ENCODE measurements around the gene MGAT4A. TPM values are rescaled to one million over a fixed set of nuclear protein-coding genes. Genes with fewer than 3 reads are reported as not detected.

The MGAT4A gene
- total RNA-seq, 2 donors from 2014 or later: 28.2 to 41.6 TPM

GRCh38 chr2:98711506-98711905 is 19.4 kb downstream of the MGAT4A start:
- no peak for DNase-seq
- ATAC-seq: no peak

DNA sequence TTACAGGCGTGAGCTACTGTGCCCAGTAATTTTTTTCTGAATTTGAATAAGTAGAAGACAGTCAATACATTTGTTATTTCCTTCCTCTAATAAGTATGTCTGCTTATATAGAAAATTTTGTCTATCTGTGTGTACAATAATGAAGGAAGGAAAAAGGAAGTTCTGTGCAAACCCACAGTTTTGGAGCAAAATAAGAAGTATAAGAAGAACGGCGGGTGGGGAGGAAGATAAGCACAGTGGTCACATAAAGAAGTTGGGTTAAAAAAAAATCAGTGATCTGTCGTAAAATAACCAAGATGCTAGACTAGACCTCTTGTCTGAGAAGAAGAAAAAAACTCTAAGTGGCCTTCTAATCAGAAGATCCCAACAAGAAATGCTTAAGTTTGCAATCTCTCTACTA is 20.2 kb downstream of the MGAT4A start:
- no peak for DNase-seq
- intact Hi-C loops (cut with DNase I): no loop called here
- ATAC-seq: no peak

More at GRCh38 chr2:98711506-98711905, 19.4 kb downstream of the MGAT4A start:
- intact Hi-C loops (cut with DNase I): no loop called here

DNA sequence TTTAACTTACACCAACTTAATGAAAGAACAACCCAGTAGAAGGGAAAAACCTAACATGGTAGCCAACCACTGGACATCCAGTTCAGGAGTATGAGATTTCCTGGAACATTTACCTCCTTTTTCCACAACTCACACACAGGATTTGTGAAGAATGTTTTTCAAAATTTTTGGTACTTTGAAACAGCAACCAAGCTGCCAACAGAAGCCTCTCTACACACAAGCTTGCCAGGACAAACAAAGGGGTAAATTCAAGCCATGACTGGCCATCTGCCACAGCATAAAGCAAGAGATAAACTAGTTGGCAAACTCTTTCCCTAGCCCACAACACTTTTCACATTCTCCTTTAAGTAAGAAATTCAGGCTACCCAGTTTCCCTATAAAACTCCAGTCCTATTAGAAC is 21.4 kb downstream of the MGAT4A start:
- intact Hi-C loops (cut with DNase I): no loop called here
- DNase-seq (peak; percentile 39), ATAC-seq (peak; percentile 46 to 65)

DNA sequence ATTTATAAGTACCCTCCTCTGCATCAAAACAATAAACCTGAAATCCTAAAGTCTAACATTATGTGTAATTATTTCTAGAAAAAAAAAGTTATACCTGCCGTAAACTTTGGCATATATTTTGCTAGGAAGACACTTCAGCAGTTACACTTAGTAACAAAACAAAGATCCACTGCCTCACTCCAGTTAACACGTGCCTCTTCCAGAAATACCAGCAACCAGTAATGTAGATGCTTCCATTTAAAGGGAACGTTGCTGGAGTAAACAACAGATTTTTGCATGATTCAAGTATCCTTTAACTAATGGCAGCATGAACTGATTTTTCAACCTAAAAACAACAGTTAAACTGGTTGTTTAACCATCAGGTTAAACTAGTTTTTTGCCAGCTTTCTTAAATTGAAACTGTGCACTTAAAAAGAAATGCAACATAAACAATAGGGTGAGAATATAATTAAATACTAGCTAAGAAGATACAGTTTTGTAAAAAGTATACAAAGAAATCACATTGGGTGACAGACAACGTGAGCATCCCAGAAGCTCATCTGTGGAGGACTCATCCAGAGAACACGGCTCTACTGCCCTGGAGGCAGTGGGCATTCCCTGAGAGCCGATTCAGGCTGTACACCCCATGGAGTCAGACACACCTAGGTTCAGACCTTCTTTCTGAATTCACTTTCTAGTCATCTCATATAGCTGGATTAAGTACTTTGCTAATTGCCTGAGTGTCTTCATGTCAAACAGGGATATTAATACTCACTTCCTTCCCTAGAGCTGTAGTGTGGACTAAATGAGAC is 22.3 kb downstream of the MGAT4A start:
- DNase-seq: no peak
- ATAC-seq: peak in 1 of 2 donors; percentile 36
- intact Hi-C loops (cut with DNase I): no loop called here

GRCh38 chr2:98706591-98706990 is 24.3 kb downstream of the MGAT4A start:
- DNase-seq (no peak), ATAC-seq (no peak)
- intact Hi-C loops (cut with DNase I): no loop called here

- ATAC-seq: no peak
- intact Hi-C loops (cut with DNase I): no loop called here
- no peak for DNase-seq
Observed at GRCh38 chr2:98705333-98705617, 25.7 kb downstream of the MGAT4A start.

- no peak for DNase-seq
- intact Hi-C loops (cut with DNase I): no loop called here
- no peak for ATAC-seq
Observed at GRCh38 chr2:98704499-98705332, 26.2 kb downstream of the MGAT4A start.

- intact Hi-C loops (cut with DNase I): no loop called here
- DNase-seq (no peak), ATAC-seq (peak; percentile 58 to 62)
Observed at GRCh38 chr2:98703738-98704137, 27.2 kb downstream of the MGAT4A start.

DNA sequence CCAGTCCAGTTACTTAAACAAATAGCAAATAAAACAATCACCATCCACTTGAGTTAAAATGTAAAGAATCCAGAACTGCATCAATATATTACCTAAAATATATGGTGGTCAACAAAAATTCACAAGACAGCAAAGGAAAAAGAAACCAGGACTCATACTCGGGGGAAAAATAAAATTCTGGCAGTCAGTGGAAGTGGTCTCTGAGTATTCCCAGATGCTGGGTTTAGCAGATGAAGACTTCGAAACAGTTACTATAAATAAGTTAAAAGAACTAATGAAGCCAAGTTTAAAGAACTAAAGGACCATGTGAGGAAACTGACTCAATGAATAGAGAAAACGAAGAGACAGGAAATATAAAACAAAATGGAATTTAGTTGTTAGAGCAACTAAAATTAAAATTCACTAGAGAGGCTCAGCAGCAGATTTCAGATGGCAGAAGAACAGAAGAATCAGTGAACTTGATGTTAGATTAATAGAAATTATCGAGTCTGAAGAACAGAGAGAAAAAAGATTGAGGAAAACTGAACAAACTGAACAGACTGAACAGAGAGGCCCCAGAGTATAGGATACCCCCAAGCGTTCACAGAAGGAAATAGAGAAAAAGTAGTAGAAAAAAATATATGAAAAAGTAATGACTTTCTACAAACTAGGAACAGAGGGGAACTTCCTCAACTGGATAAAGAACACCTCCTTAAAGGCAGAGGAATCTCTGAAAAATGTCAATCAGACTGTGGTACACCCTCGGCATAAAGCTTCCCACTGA is 27.9 kb downstream of the MGAT4A start:
- intact Hi-C loops (cut with DNase I): no loop called here
- no peak for ATAC-seq

DNA sequence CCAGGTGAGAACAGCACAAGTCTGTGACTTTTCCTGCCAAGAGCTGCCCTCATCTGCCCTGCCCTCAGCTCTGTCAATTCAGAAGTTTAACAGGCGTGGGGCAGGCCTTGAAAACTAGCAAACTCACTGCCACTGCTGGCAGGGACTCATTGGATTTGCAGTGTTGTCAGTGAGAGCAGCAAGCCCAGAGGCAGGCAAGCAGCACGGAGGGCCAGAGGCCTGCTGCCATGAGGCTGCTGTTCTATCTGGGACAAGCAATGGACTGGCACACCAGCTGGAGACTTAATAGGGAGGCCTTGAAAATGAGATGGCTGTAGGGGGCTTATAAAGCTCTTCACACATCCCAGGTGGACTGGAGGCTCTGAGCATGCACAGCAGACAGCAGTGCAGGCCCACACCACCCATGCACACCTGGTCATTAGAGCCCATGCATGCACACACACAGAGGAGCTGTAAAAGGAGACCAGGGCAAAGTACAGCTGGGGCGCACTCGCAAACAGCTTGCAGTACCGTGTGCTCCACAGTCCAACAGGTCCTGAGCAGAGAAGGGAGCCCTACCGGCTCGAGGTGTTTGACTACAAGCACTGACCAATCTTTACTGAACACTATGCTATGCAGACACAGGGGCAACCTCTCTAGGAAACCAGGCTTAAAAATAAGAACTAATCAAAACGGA is 28.7 kb downstream of the MGAT4A start:
- ATAC-seq: peak; percentile 43 to 46

More for the DNA sequence above, 27.9 kb downstream of the MGAT4A start:
- no peak for DNase-seq

DNA sequence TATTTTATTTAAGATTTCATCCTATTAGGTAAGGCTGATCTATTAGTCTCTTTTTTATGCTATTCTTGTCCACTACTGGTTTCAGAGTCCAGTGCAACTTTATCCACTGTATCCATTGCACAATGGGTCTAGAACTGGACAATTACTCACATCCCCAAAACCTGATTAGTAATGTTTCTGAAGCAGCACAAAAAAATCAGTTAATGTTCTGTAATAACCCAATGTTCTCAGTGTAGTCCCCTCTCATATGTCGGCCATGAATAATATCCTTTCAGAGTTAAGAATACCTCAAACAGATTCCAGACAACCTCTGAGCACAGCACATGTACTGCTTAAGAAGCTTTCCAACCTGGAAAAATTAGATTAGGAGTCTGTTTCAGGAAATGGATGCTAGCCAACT is 29.7 kb downstream of the MGAT4A start:
- DNase-seq (no peak), ATAC-seq (peak; percentile 32 to 65)
- intact Hi-C loops (cut with DNase I): no loop called here

More for the DNA sequence above, 28.7 kb downstream of the MGAT4A start:
- no peak for DNase-seq
- intact Hi-C loops (cut with DNase I): no loop called here

DNA sequence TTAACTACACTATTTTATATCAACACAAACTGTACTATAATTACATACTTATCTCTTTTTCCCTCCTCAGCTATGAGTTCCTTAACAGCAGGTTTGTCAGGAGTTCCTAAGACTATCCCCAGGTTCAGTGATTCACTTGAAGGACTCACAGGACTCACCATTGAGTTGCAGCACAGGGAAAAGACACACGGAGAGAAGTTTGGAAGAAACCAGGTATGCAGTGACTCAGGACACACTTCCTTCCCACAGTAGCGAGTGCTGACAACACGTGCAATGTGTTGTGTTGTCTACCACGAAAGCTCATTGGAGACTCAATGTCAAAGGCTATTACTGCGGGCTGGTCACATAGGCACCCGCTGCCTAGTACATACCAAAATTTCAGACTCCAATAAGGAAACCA is 32.0 kb downstream of the MGAT4A start:
- intact Hi-C loops (cut with DNase I): no loop called here
- DNase-seq (no peak), ATAC-seq (no peak)

DNA sequence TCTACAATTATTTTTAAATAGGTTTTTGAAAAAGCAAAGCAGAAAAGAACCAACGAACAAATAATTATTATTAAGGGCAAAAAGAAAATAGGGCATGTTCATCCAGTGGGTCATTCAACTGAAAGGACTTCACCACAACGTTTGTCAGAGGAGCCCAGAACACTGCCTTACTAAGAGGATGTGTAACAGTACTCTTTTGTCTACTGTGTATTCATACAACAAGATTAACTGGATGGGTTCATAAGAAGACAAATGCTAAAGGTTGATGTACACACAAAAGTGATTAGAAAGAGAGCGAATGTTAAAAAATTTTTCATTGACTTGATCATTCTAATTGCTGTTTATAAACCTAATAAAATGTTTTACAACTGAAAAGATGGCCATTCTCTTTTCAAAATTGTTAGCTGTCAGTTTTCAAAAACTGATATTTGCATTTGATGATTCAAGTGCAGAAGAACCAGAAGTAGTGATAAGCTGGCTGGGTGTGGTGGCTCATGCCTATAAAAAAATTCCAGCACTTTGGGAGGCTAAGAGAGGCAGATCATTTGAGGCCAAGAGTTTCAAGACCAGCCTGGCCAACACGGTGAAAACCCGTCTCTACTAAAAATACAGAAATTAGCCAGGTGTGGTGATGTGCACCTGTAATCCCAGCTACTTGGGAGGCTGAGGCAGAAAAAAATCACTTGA is 33.1 kb downstream of the MGAT4A start:
- no peak for DNase-seq
- intact Hi-C loops (cut with DNase I): no loop called here
- ATAC-seq: no peak

DNA sequence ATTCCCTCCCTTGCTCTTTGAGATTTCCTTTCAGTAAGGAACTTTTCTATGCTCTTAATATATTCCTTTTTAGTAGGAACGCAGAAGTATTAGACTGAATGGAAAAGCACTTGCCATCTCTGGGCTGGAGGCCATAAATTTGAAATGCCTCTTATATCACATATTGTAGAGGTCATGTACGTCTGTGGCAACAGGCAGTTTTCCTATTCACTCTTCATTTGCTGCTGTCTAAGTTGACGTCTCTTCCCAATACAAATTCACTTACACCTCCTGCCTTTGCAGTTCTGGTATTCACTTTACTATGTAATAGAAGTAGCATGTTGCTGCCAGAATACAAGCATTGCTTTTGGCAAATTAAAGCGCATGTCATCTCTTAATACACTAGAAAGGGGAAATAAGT is 34.7 kb downstream of the MGAT4A start:
- intact Hi-C loops (cut with DNase I): no loop called here
- DNase-seq (no peak), ATAC-seq (no peak)

DNA sequence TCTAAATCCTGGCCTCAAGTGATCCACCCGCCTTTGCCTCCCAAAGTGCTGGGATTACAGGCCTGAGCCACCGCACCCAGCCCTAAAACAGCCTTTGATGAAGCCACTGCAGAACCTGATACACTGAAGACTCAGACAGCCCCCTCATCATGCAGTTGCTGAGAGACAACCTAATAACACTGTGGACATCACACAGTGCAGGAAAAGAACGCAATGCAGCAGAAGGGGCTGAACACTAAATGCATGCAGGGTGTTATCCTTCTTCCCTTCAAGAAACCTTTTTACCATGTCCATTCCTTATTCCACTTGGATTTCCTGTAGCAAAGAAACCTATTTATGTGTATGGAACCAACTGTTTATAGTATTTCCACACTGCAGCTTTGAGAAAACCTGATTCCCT is 35.7 kb downstream of the MGAT4A start:
- DNase-seq: no peak
- intact Hi-C loops (cut with DNase I): no loop called here
- ATAC-seq: no peak

DNA sequence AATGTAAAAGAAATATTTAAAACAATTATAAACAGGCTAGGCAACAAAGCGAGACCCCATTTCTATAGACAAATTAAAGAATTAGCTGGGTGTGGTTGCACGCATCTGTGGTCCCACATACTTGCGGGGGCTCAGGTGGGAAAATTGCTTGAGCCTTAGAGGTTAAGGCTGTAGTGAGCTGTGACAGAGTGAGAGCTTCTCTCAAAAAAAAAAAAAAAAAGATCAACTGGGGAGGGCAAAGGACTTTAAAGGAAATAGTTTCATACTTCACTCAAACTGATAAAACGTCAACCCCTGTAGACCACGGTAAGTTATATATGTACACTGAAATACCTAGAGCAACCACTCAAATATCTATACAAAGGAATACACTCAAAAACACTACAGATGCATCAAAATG is 37.5 kb downstream of the MGAT4A start:
- ATAC-seq: no peak
- intact Hi-C loops (cut with DNase I): no loop called here
- DNase-seq: no peak

DNA sequence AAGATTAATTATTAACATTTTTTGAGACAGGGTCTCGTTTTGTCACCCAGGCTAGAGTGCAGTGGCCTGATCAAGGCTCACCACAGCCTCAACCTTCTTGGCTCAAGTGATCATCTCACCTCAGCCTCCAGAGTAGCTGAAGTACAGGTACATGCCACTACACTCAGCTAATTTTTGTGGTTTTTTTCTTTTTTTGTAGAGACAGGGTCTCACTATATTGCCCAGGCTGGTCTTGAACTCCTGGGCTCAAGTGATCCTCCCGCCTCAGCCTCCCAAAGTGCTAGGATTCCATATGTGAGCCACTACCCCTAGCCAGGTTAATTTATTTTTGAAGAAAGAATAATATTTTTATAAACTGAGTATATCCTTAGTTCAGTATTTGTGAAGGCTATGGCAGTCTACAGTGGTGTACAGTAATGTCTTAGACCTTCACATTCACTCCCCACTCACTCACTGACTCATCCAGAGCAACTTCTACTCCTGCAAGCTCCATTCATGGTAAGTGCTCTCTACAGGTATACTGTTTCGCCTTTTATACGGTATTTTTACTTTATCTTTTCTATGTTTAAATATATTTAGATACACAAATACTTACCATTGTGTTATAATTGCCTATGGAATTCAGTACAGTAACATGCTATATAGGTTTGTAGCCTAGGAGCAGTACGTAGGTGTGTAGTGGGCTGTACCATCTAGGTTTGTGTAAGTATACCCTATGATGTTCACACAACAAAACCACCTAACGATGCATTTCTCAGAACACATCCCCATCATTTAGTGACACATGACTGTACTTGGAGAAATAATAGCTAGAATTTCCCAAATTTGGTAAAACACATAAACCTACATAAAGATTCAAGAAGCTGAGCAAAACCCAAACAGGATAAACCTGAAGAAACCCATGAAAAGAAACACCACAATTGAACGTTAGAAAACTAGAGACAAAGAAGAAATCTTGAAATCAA is 38.6 kb downstream of the MGAT4A start:
- no peak for DNase-seq
- intact Hi-C loops (cut with DNase I): no loop called here
- no peak for ATAC-seq

GRCh38 chr2:98691303-98691702 is 39.6 kb downstream of the MGAT4A start:
- intact Hi-C loops (cut with DNase I): no loop called here
- ATAC-seq: no peak
- no peak for DNase-seq

All from left cardiac atrium (tissue), 4 donors.